Measurements from ENCODE around the gene LLGL2. TPM values are rescaled to one million over a fixed set of nuclear protein-coding genes. Genes with fewer than 3 reads are reported as not detected.

The LLGL2 gene
- total RNA-seq, 4 donors from 2014 or later = 326 to 1,573 (median 641) TPM

DNA sequence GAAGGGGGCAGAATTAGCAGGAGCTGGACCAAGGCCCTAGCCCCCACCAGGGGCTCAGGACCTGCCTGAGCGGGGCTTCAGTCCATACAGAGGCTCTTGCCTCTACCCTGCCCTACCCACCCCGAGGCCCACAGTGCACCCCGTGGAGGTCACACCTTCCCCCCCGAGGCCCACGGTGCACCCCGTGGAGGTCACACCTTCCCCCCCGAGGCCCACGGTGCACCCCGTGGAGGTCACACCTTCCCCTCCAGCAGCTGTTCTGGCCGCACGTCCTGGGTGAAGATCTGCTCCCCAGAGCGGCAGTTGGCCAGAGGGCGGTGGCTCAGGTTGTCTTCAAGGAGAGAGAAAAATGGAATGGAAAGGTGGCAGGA, 21.5 kb upstream of the LLGL2 start:
- in situ Hi-C loops (cut with MboI; ENCODE audit: low pct_ligation_motif_present in 1 of 4, low pct_unique_long_range_greater_than_20kb in 1 of 4, low sequenced_read_pairs in 3 of 4) = no loop called here
- no peaks in the 10 kb centered on the region for H3K27me3 ChIP-seq
- H3K27ac ChIP-seq = no peak overlapping the region
- TF ChIP-seq EP300 (IDR thresholded peaks at IDR 0.05; ENCODE audit: low read depth) = no peak
- no peak for TF ChIP-seq POLR2AphosphoS5 (IDR thresholded peaks at IDR 0.05)
- no peak for TF ChIP-seq CTCF (IDR thresholded peaks at IDR 0.05)
- no peak for TF ChIP-seq POLR2A (IDR thresholded peaks at IDR 0.05)
- WGBS, 2 donors (ENCODE audit: low coverage in 1 of 2) = 80% methylated on average over 13 of the region's 13 CpGs; no CpG with 5 or more reads in 1 of the 2 donors
- no peaks in the 10 kb centered on the region for H3K9me3 ChIP-seq
- intact Hi-C loops (cut with DNase I; ENCODE audit: low total_unique reads) = no loop called here
- H3K4me1 ChIP-seq = peaks cover 0 to 5% (median 2%) of the 10 kb centered on the region in 4 donors
- H3K36me3 ChIP-seq = no peaks in the 10 kb centered on the region
- DNase-seq = no peak
- H3K4me3 ChIP-seq = no peak overlapping the region

DNA sequence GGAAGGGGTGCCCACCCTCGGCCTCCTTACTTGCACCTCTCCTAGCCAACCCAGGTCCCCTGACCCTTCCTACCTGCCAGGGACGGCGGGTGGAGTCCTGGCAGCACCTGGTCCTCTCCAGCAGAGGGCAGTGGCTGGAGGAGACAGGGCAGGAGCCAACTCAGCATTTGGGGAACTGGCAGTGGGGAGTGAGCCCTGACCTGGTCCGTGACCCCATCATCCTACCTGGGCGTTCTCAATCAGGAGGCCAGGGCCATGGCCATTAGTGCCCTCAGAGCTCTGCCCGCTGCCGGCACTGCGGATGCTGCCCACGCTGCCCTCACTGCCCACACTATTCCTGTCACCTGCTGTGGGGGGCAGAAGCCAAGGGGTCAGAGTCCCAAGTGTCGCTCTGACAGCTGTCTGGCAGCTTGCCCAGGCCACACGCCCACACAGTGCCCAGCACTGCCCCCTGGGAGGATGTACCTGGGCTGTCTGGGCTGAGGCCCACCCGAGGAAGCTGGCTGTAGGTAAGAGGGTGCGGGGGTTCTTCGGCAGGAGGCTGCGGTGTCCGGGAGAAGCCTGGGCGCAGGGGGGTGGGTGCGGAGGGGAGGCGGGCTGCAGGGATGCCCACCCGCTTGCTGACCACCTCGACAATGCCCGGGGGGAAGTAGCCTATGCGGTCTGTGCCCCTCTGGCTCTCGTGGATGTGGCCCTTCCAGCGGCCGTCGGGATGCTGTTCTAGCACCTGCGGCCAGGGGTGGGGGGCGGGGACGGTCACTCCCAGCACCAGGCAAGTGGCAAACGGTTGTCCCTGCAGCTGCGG, 20.9 kb upstream of the LLGL2 start:
- 76% methylated on average over 21 of the region's 32 CpGs; no CpG with 5 or more reads in 1 of the 2 donors for WGBS, 2 donors (ENCODE audit: low coverage in 1 of 2)
- Histone ChIP-seq H3K4me3 (no peak overlapping the region), H3K27me3 (no peaks in the 10 kb centered on the region), H3K36me3 (no peaks in the 10 kb centered on the region), H3K27ac (no peak overlapping the region), H3K9me3 (no peaks in the 10 kb centered on the region), H3K4me1 (peaks cover 5 to 9% (median 7%) of the 10 kb centered on the region in 4 donors)
- peak; percentile 61 for DNase-seq
- intact Hi-C loops (cut with DNase I; ENCODE audit: low total_unique reads) (no loop called here), in situ Hi-C loops (cut with MboI; ENCODE audit: low pct_ligation_motif_present in 1 of 4, low pct_unique_long_range_greater_than_20kb in 1 of 4, low sequenced_read_pairs in 3 of 4) (no loop called here)
- TF ChIP-seq CTCF (IDR thresholded peaks at IDR 0.05) = peak; percentile 52 to 68 (median 62)
- TF ChIP-seq POLR2A (IDR thresholded peaks at IDR 0.05) = no peak

GRCh38 chr17:75505152-75505409, 20.4 kb upstream of the LLGL2 start:
- no peaks in the 10 kb centered on the region for H3K36me3 ChIP-seq
- H3K9me3 ChIP-seq = no peaks in the 10 kb centered on the region
- H3K27me3 ChIP-seq = no peaks in the 10 kb centered on the region
- no peak overlapping the region for H3K27ac ChIP-seq
- no peak overlapping the region for H3K4me3 ChIP-seq
- TF ChIP-seq POLR2A (IDR thresholded peaks at IDR 0.05) (no peak), CTCF (IDR thresholded peaks at IDR 0.05) (no peak), EP300 (IDR thresholded peaks at IDR 0.05; ENCODE audit: low read depth) (no peak), POLR2AphosphoS5 (IDR thresholded peaks at IDR 0.05) (no peak)
- in situ Hi-C loops (cut with MboI; ENCODE audit: low pct_ligation_motif_present in 1 of 4, low pct_unique_long_range_greater_than_20kb in 1 of 4, low sequenced_read_pairs in 3 of 4) = no loop called here
- intact Hi-C loops (cut with DNase I; ENCODE audit: low total_unique reads) = no loop called here
- WGBS, 2 donors (ENCODE audit: low coverage in 1 of 2) = 80 to 83% methylated on average over 1 to 4 of the region's 4 CpGs
- DNase-seq = no peak
- H3K4me1 ChIP-seq = peaks cover 5 to 9% (median 8%) of the 10 kb centered on the region in 4 donors

DNA sequence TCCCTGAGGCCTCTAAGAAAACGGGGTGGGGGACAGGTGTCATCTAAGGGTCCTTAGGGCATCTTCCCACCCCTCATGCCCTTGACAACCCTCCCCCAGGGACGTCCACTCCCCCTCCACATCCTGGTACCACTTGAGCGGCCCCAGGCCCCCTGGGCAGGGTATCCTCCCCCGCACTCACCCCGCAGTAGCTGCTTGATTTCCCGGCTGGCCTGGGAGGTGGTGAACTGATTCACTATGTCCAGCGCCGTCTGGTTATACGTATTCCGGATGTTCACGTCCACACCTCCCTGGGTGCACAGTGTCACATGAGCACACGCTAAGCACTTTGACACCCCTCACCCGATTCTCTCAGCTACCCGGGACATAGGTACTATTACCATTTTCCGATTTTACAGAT, 19.9 kb upstream of the LLGL2 start:
- Histone ChIP-seq H3K36me3 (no peaks in the 10 kb centered on the region), H3K27me3 (no peaks in the 10 kb centered on the region), H3K4me1 (peaks cover 5 to 12% (median 8%) of the 10 kb centered on the region in 4 donors), H3K27ac (no peak overlapping the region), H3K4me3 (no peak overlapping the region), H3K9me3 (no peaks in the 10 kb centered on the region)
- intact Hi-C loops (cut with DNase I; ENCODE audit: low total_unique reads) = no loop called here
- no peak for DNase-seq
- in situ Hi-C loops (cut with MboI; ENCODE audit: low pct_ligation_motif_present in 1 of 4, low pct_unique_long_range_greater_than_20kb in 1 of 4, low sequenced_read_pairs in 3 of 4) = no loop called here
- WGBS, 2 donors (ENCODE audit: low coverage in 1 of 2) = 81% methylated on average over 15 of the region's 15 CpGs; no CpG with 5 or more reads in 1 of the 2 donors
- TF ChIP-seq POLR2AphosphoS5 (IDR thresholded peaks at IDR 0.05) = no peak
- no peak for TF ChIP-seq POLR2A (IDR thresholded peaks at IDR 0.05)
- TF ChIP-seq CTCF (IDR thresholded peaks at IDR 0.05) = no peak
- TF ChIP-seq EP300 (IDR thresholded peaks at IDR 0.05; ENCODE audit: low read depth) = no peak

Measured in transverse colon (tissue), 4 donors.